ENCODE data around the gene VPS29. TPM values are rescaled to one million over a fixed set of nuclear protein-coding genes. Genes with fewer than 3 reads are reported as not detected.

Gene VPS29
- total RNA-seq, 1 experiment from 2014 or later: 66.3 TPM

- TF ChIP-seq, protein P1, sequence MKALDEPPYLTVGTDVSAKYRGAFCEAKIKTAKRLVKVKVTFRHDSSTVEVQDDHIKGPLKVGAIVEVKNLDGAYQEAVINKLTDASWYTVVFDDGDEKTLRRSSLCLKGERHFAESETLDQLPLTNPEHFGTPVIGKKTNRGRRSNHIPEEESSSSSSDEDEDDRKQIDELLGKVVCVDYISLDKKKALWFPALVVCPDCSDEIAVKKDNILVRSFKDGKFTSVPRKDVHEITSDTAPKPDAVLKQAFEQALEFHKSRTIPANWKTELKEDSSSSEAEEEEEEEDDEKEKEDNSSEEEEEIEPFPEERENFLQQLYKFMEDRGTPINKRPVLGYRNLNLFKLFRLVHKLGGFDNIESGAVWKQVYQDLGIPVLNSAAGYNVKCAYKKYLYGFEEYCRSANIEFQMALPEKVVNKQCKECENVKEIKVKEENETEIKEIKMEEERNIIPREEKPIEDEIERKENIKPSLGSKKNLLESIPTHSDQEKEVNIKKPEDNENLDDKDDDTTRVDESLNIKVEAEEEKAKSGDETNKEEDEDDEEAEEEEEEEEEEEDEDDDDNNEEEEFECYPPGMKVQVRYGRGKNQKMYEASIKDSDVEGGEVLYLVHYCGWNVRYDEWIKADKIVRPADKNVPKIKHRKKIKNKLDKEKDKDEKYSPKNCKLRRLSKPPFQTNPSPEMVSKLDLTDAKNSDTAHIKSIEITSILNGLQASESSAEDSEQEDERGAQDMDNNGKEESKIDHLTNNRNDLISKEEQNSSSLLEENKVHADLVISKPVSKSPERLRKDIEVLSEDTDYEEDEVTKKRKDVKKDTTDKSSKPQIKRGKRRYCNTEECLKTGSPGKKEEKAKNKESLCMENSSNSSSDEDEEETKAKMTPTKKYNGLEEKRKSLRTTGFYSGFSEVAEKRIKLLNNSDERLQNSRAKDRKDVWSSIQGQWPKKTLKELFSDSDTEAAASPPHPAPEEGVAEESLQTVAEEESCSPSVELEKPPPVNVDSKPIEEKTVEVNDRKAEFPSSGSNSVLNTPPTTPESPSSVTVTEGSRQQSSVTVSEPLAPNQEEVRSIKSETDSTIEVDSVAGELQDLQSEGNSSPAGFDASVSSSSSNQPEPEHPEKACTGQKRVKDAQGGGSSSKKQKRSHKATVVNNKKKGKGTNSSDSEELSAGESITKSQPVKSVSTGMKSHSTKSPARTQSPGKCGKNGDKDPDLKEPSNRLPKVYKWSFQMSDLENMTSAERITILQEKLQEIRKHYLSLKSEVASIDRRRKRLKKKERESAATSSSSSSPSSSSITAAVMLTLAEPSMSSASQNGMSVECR (CRISPR knock-in tag; IDR thresholded peaks at IDR 0.05; ENCODE audit: borderline replicate concordance): peak; percentile 90; the same call in 1 of the 2 replicates
- TF ChIP-seq, protein P2, sequence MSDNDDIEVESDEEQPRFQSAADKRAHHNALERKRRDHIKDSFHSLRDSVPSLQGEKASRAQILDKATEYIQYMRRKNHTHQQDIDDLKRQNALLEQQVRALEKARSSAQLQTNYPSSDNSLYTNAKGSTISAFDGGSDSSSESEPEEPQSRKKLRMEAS (CRISPR knock-in tag; IDR thresholded peaks at IDR 0.05): peak; percentile 64
- TF ChIP-seq HMGXB4 (CRISPR knock-in tag; IDR thresholded peaks at IDR 0.05): peak; percentile 48; the same call in 1 of the 2 replicates
- TF ChIP-seq NR2C2 (CRISPR knock-in tag; IDR thresholded peaks at IDR 0.05): no peak
- TF ChIP-seq IRF2 (CRISPR knock-in tag; IDR thresholded peaks at IDR 0.05; ENCODE audit: borderline replicate concordance, low read depth): no peak
- TF ChIP-seq GABPB1 (CRISPR knock-in tag; IDR thresholded peaks at IDR 0.05): peak; percentile 76
- TF ChIP-seq CTCF (IDR thresholded peaks at IDR 0.05): peak; percentile 50; the same call in 1 of the 2 replicates
- no peak for TF ChIP-seq ZNF263 (CRISPR knock-in tag; IDR thresholded peaks at IDR 0.05; ENCODE audit: low read depth)
- TF ChIP-seq FOXP4 (CRISPR knock-in tag; IDR thresholded peaks at IDR 0.05): 0 out of 2 replicates have a peak, but pooled peaks have one; percentile 47
- no peak for TF ChIP-seq GRHL2 (CRISPR knock-in tag; IDR thresholded peaks at IDR 0.05; ENCODE audit: insufficient replicate concordance, severe bottlenecking)
- peak; percentile 100 for TF ChIP-seq ETV6 (CRISPR knock-in tag; IDR thresholded peaks at IDR 0.05)
- no peak for TF ChIP-seq STAT6 (CRISPR knock-in tag; conservative IDR thresholded peaks at IDR 0.05; ENCODE audit: low read depth)
- TF ChIP-seq ZNF232 (CRISPR knock-in tag; IDR thresholded peaks at IDR 0.05): 0 out of 2 replicates have a peak, but pooled peaks have one; percentile 27
- no peak for TF ChIP-seq TEAD4 (CRISPR knock-in tag; IDR thresholded peaks at IDR 0.05)
- TF ChIP-seq FOXP1 (CRISPR knock-in tag; IDR thresholded peaks at IDR 0.05; ENCODE audit: borderline replicate concordance): peak; percentile 70; the same call in 1 of the 2 replicates
- no peak for TF ChIP-seq RORB (CRISPR knock-in tag; IDR thresholded peaks at IDR 0.05)
- no peak for TF ChIP-seq TP53 (CRISPR knock-in tag; IDR thresholded peaks at IDR 0.05)
- TF ChIP-seq SP1 (CRISPR knock-in tag; conservative IDR thresholded peaks at IDR 0.05): peak; percentile 91
- 0 out of 2 replicates have a peak, but pooled peaks have one; percentile 73 for TF ChIP-seq CBFB (CRISPR knock-in tag; IDR thresholded peaks at IDR 0.05; ENCODE audit: low read depth)
- no peak for TF ChIP-seq NR3C1 (CRISPR knock-in tag; conservative IDR thresholded peaks at IDR 0.05; ENCODE audit: low read depth)
- TF ChIP-seq, protein P3, sequence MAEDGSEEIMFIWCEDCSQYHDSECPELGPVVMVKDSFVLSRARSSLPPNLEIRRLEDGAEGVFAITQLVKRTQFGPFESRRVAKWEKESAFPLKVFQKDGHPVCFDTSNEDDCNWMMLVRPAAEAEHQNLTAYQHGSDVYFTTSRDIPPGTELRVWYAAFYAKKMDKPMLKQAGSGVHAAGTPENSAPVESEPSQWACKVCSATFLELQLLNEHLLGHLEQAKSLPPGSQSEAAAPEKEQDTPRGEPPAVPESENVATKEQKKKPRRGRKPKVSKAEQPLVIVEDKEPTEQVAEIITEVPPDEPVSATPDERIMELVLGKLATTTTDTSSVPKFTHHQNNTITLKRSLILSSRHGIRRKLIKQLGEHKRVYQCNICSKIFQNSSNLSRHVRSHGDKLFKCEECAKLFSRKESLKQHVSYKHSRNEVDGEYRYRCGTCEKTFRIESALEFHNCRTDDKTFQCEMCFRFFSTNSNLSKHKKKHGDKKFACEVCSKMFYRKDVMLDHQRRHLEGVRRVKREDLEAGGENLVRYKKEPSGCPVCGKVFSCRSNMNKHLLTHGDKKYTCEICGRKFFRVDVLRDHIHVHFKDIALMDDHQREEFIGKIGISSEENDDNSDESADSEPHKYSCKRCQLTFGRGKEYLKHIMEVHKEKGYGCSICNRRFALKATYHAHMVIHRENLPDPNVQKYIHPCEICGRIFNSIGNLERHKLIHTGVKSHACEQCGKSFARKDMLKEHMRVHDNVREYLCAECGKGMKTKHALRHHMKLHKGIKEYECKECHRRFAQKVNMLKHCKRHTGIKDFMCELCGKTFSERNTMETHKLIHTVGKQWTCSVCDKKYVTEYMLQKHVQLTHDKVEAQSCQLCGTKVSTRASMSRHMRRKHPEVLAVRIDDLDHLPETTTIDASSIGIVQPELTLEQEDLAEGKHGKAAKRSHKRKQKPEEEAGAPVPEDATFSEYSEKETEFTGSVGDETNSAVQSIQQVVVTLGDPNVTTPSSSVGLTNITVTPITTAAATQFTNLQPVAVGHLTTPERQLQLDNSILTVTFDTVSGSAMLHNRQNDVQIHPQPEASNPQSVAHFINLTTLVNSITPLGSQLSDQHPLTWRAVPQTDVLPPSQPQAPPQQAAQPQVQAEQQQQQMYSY (CRISPR knock-in tag; IDR thresholded peaks at IDR 0.05): no peak
- peak; percentile 8; the same call in 1 of the 2 replicates for TF ChIP-seq NFE2L1 (CRISPR knock-in tag; IDR thresholded peaks at IDR 0.05)
Measured at GRCh38 chr12:110449799-110450497, 52.0 kb downstream of the VPS29 start, which contains the start of gene ARPC3 (continued).

Data from WTC11 (cell line).